RWPE1 (cell line): Measurements from ENCODE around the gene PCDHA6.
"Not testable (repeated sequence)": the region's sequence is repeated elsewhere in the genome, so short reads cannot be mapped to it uniquely, and the experiment has no call there.

ENCODE experiments used
- CTCF ChIA-PET: fragments of 350-600 bp; sonication (Branson Sonifier 250); formaldehyde crosslinking; extraction: SDS; loops from one replicate; lab custom pipeline; 2021; lab: Yijun Ruan, JAX
- POLR2A ChIA-PET: fragments of 400-600 bp; formaldehyde crosslinking; extraction: SDS; loops from one replicate; lab custom pipeline; 2020; ENCODE audit warnings: antibody characterized with exemption; ENCODE audit not compliant: low non-redundant PET; lab: Yijun Ruan, JAX
- DNase-seq: peaks from one replicate; pipeline ENCODE4 v3.0.0; 2012; ENCODE audit warnings: low spot score
- H3K27ac ChIP-seq: fragments of 450-650 bp; 2 replicates; pipeline ENCODE4 v1.5.1; 2017
- TF ChIP-seq, protein P1 (sequence below): fragments of 450-650 bp; conservative IDR thresholded peaks from 2 replicates; pipeline ENCODE4 v1.5.1; 2017; ENCODE audit warnings: low read depth, mild to moderate bottlenecking

The PCDHA6 gene

DNA sequence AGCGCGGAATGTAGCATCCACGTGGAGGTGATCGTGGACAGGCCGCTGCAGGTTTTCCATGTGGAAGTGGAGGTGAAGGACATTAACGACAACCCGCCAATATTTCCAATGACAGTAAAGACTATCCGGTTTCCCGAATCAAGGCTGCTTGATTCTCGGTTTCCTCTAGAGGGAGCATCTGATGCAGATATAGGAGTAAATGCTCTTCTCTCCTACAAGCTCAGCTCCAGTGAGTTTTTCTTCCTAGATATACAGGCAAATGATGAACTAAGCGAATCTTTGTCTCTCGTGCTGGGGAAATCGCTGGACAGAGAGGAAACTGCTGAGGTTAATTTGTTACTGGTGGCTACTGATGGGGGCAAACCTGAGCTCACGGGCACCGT lies 32.5 kb upstream of the PCDHA6 start:
- TF ChIP-seq, protein P1, sequence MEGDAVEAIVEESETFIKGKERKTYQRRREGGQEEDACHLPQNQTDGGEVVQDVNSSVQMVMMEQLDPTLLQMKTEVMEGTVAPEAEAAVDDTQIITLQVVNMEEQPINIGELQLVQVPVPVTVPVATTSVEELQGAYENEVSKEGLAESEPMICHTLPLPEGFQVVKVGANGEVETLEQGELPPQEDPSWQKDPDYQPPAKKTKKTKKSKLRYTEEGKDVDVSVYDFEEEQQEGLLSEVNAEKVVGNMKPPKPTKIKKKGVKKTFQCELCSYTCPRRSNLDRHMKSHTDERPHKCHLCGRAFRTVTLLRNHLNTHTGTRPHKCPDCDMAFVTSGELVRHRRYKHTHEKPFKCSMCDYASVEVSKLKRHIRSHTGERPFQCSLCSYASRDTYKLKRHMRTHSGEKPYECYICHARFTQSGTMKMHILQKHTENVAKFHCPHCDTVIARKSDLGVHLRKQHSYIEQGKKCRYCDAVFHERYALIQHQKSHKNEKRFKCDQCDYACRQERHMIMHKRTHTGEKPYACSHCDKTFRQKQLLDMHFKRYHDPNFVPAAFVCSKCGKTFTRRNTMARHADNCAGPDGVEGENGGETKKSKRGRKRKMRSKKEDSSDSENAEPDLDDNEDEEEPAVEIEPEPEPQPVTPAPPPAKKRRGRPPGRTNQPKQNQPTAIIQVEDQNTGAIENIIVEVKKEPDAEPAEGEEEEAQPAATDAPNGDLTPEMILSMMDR: no peak; the same call in 1 of the 2 replicates
- peak; percentile 17 for DNase-seq
- ChIA-PET POLR2A (no interaction called here), CTCF (interaction anchor here (0.6 to 1.0 kb wide), 3 partner anchors 14 to 404 kb away, joined by 3 to 5 read pairs (median 4); partner anchors contain the start of genes PCDHA8 and PCDHB11)
- no peak overlapping the region for H3K27ac ChIP-seq

DNA sequence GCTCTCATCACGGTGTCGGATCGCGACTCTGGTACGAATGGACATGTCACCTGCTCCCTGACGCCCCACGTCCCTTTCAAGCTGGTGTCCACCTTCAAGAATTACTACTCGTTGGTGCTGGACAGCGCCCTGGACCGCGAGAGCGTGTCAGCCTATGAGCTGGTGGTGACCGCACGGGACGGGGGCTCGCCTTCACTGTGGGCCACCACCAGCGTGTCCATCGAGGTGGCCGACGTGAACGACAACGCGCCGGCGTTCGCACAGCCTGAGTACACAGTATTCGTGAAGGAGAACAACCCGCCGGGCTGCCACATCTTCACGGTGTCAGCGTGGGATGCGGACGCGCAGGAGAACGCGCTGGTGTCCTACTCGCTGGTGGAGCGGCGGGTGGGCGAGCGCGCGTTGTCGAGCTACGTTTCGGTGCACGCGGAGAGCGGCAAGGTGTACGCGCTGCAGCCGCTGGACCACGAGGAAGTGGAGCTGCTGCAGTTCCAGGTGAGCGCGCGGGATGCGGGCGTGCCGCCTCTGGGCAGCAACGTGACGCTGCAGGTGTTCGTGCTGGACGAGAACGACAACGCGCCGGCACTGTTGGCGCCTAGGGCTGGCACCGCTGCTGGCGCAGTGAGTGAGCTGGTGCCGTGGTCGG lies 31.6 kb upstream of the PCDHA6 start:
- POLR2A ChIA-PET, DNase-seq, H3K27ac ChIP-seq, CTCF ChIA-PET: not testable (repeated sequence)

DNA sequence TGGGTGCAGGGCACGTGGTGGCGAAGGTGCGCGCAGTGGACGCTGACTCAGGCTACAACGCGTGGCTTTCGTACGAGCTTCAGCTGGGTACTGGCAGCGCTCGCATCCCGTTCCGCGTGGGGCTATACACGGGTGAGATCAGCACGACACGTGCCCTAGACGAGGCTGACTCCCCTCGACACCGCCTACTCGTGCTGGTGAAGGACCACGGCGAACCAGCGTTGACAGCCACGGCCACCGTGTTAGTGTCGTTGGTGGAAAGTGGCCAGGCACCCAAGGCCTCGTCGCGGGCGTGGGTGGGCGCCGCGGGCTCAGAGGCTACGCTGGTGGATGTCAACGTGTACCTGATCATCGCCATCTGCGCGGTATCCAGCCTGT lies 31.1 kb upstream of the PCDHA6 start:
- H3K27ac ChIP-seq: no peak overlapping the region
- POLR2A ChIA-PET: no interaction called here
- TF ChIP-seq, protein P1: no peak
- CTCF ChIA-PET: no interaction called here
- no peak for DNase-seq

DNA sequence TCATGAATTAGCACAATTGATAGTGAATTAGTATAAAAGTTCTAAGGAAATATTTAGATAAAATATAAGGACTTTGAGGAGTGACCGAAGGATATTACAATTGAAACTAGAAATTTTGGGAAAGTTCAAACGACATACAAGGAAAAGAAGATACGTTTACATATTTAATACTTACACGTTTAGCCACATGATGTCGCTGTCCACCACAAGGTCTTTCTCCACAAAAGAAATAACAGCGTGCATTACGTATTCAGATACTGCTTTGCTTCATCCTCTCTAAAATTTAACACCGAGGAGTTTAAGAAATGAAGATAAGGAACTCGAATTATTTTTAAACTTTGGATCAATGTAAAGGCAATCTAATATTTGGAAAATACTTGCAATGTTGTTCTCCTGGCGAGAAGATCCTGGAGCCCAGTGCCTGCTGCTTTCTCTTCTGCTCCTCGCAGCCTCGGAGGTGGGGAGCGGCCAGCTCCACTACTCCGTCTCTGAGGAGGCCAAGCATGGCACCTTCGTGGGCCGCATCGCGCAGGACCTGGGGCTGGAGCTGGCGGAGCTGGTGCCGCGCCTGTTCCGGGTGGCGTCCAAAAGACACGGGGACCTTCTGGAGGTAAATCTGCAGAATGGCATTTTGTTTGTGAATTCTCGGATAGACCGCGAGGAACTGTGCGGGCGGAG lies 26.8 kb upstream of the PCDHA6 start, which contains the start of gene PCDHA3:
TSS of gene PCDHA3 (plus strand) at position 242 of the 678 bp plus-strand sequence.
- POLR2A ChIA-PET: no interaction called here
- CTCF ChIA-PET: no interaction called here
- no peak within 1 kb of the TSS for H3K27ac ChIP-seq
- no peak for DNase-seq
- TF ChIP-seq, protein P1: no peak

DNA sequence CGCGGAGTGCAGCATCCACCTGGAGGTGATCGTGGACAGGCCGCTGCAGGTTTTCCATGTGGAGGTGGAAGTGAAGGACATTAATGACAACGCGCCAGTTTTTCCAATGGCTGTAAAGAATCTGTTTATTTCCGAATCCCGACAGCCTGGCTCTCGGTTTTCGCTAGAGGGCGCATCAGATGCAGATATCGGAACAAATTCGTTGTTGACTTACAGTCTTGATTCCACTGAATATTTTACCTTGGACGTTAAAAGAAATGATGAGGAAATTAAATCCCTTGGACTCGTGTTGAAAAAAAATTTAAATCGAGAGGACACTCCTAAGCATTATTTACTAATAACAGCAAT lies 26.3 kb upstream of the PCDHA6 start:
- CTCF ChIA-PET: no interaction called here
- no peak overlapping the region for H3K27ac ChIP-seq
- TF ChIP-seq, protein P1: no peak
- POLR2A ChIA-PET: no interaction called here
- no peak for DNase-seq

DNA sequence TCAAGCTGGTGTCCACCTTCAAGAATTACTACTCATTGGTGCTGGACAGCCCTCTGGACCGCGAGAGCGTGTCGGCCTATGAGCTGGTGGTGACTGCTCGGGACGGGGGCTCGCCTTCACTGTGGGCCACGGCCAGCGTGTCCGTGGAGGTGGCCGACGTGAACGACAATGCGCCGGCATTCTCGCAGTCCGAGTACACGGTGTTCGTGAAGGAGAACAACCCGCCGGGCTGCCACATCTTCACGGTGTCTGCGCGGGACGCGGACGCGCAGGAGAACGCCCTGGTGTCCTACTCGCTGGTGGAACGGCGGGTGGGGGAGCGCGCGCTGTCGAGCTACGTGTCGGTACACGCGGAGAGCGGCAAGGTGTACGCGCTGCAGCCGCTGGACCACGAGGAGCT lies 25.4 kb upstream of the PCDHA6 start:
- POLR2A ChIA-PET, H3K27ac ChIP-seq, DNase-seq: not testable (repeated sequence)
- CTCF ChIA-PET: interaction anchor here (1.1 kb wide), 1 partner anchor 14 kb away, joined by 6 read pairs; no protein-coding TSS in a partner anchor

DNA sequence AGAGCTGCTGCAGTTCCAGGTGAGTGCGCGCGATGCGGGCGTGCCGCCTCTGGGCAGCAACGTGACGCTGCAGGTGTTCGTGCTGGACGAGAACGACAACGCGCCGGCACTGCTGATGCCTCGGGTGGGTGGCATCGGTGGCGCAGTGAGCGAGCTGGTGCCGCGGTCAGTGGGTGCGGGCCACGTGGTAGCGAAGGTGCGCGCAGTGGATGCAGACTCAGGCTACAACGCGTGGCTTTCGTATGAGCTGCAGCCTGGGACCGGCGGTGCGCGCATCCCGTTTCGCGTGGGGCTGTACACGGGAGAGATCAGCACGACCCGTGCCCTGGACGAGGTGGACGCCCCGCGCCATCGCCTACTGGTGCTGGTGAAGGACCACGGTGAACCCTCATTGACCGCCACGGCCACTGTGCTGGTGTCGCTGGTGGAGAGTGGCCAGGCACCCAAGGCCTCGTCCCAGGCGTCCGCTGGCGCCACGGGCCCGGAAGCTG lies 24.9 kb upstream of the PCDHA6 start:
- ChIA-PET CTCF (interaction anchor here (1.1 kb wide), 1 partner anchor 14 kb away, joined by 6 read pairs; no protein-coding TSS in a partner anchor), POLR2A (no interaction called here)
- TF ChIP-seq, protein P1: no peak
- no peak for DNase-seq
- no peak overlapping the region for H3K27ac ChIP-seq
